ENCODE results near the gene NANP. TPM values are rescaled to one million over a fixed set of nuclear protein-coding genes. Genes with fewer than 3 reads are reported as not detected.
A peak's percentile ranks its signal among the peaks of the same experiment; 100 is the strongest.

The NANP gene
- total and polyA plus RNA-seq, 2 donors from 2014 or later = 3.4 to 5.1 TPM

GRCh38 chr20:25579081-25579770 lies 44.6 kb downstream of the NANP start:
- H3K27me3 ChIP-seq (ENCODE audit: control insufficient read depth, insufficient read depth, low read length) = no peaks in the 10 kb centered on the region
- H3K9ac ChIP-seq (ENCODE audit: low read length in 3 of 3) = no peak overlapping the region
- H3K9me3 ChIP-seq (ENCODE audit: control insufficient read depth in 2 of 3, insufficient read depth in 1 of 3, low read length in 3 of 3) = no peaks in the 10 kb centered on the region
- H3K4me3 ChIP-seq (ENCODE audit: low read length in 3 of 3) = no peak overlapping the region
- FAIRE-seq (no peak), DNase-seq (peak in 3 of 5 donors; percentile 22 to 55 (median 40))
- H3K27ac ChIP-seq (ENCODE audit: low read depth in 2 of 2, low read length in 2 of 2) = peak overlapping the region; percentile 52 to 60
- H3K36me3 ChIP-seq (ENCODE audit: control insufficient read depth in 2 of 3, insufficient read depth in 3 of 3, low read length in 3 of 3) = no peaks in the 10 kb centered on the region
- intact Hi-C loops (cut with DNase I) = no loop called here
- H3K4me1 ChIP-seq (ENCODE audit: control insufficient read depth in 2 of 3, insufficient read depth in 2 of 3, low read depth in 1 of 3, low read length in 3 of 3) = peaks cover 0 to 23% (median 9%) of the 10 kb centered on the region in 3 donors
- no peak for TF ChIP-seq CTCF (IDR thresholded peaks at IDR 0.05; ENCODE audit: borderline replicate concordance, extremely low read depth, insufficient read depth)

- TF ChIP-seq CTCF (IDR thresholded peaks at IDR 0.05; ENCODE audit: borderline replicate concordance, extremely low read depth, insufficient read depth) = no peak
- H3K27me3 ChIP-seq (ENCODE audit: control insufficient read depth, insufficient read depth, low read length) = no peaks in the 10 kb centered on the region
Observed at GRCh38 chr20:25576783-25577530, 46.9 kb downstream of the NANP start.

GRCh38 chr20:25574411-25574810 lies 49.4 kb downstream of the NANP start:
- Histone ChIP-seq H3K27ac (ENCODE audit: low read depth in 2 of 2, low read length in 2 of 2) (no peak overlapping the region), H3K9me3 (ENCODE audit: control insufficient read depth in 2 of 3, insufficient read depth in 1 of 3, low read length in 3 of 3) (no peaks in the 10 kb centered on the region), H3K36me3 (ENCODE audit: control insufficient read depth in 2 of 3, insufficient read depth in 3 of 3, low read length in 3 of 3) (no peaks in the 10 kb centered on the region), H3K4me3 (ENCODE audit: low read length in 3 of 3) (no peak overlapping the region), H3K4me1 (ENCODE audit: control insufficient read depth in 2 of 3, insufficient read depth in 2 of 3, low read depth in 1 of 3, low read length in 3 of 3) (peaks cover 0 to 22% (median 11%) of the 10 kb centered on the region in 3 donors), H3K9ac (ENCODE audit: low read length in 3 of 3) (no peak overlapping the region), H3K27me3 (ENCODE audit: control insufficient read depth, insufficient read depth, low read length) (no peaks in the 10 kb centered on the region)
- no peak for TF ChIP-seq CTCF (IDR thresholded peaks at IDR 0.05; ENCODE audit: borderline replicate concordance, extremely low read depth, insufficient read depth)
- DNase-seq (peak in 3 of 5 donors; percentile 20 to 29 (median 27)), FAIRE-seq (no peak)
- intact Hi-C loops (cut with DNase I) = no loop called here

More at GRCh38 chr20:25576783-25577530, 46.9 kb downstream of the NANP start:
- DNase-seq (peak in 2 of 5 donors; percentile 26 to 59), FAIRE-seq (no peak)
- Histone ChIP-seq H3K27ac (ENCODE audit: low read depth in 2 of 2, low read length in 2 of 2) (peak overlapping the region in 1 of 2 donors; percentile 33), H3K36me3 (ENCODE audit: control insufficient read depth in 2 of 3, insufficient read depth in 3 of 3, low read length in 3 of 3) (no peaks in the 10 kb centered on the region), H3K4me3 (ENCODE audit: low read length in 3 of 3) (no peak overlapping the region), H3K9me3 (ENCODE audit: control insufficient read depth in 2 of 3, insufficient read depth in 1 of 3, low read length in 3 of 3) (no peaks in the 10 kb centered on the region), H3K9ac (ENCODE audit: low read length in 3 of 3) (peak overlapping the region in 1 of 3 donors; percentile 60), H3K4me1 (ENCODE audit: control insufficient read depth in 2 of 3, insufficient read depth in 2 of 3, low read depth in 1 of 3, low read length in 3 of 3) (peaks cover 0 to 35% (median 9%) of the 10 kb centered on the region in 3 donors)
- intact Hi-C loops (cut with DNase I) = no loop called here

Data from kidney (tissue), 14 donors.